Right lobe of liver (tissue), 4 donors: Measurements from ENCODE around the gene APOBEC3G.

Experiments used
- POLR2A ChIP-seq: fragments of 450-650 bp; IDR thresholded peaks from one replicate; pipeline ENCODE4 v1.6.1; 2017; ENCODE audit warnings: antibody characterized with exemption, mild to moderate bottlenecking
- TF ChIP-seq, protein P1 (sequence below), 4 donors: fragments of 200-600 bp in 3 of 4; fragments of 450-650 bp in 1 of 4; IDR thresholded peaks; one replicate each; pipeline versions ENCODE4 v1.5.1 to v1.8.0; 2016 to 2022; ENCODE audit warnings: antibody characterized with exemption in 4 of 4, mild to moderate bottlenecking in 2 of 4
- donor health status: DM: no; HTN: no; CAD: no.
- donor health status: DM: no; HTN: no; CAD: no.
- donor health status: DM: no; HTN: yes; CAD: no.

DNA sequence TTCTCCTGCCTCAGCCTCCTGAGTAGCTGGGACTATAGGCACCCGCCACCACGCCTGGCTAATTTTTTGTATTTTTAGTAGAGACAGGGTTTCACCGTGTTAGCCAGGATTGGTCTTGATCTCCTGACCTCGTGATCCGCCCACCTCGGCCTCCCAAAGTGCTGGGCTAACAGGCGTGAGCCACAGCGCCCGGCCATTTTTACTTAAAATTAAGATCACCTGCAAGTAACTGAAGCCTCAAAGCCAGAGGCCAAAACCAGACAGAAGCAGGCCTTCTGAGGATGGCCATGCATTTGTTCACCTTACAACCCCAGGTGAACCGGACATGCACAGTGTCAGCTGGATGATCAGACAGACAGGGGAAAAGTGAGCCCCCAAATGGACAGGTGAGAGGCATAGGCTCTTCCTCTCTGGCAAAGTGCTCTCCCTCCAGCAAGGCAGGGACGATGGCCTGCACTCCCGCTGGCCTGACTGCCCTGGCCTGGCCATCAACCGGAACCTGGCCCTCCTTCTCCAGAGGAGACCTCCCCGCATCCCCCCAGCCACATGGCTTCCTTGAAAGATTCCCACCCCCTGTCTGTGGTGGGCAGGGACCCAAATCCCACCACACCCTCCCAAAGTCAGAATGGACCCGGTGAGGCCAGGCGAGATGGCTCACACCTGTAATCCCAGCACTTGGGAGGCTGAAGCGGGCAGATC is 45.8 kb downstream of the APOBEC3G start:
- TF ChIP-seq, protein P1, sequence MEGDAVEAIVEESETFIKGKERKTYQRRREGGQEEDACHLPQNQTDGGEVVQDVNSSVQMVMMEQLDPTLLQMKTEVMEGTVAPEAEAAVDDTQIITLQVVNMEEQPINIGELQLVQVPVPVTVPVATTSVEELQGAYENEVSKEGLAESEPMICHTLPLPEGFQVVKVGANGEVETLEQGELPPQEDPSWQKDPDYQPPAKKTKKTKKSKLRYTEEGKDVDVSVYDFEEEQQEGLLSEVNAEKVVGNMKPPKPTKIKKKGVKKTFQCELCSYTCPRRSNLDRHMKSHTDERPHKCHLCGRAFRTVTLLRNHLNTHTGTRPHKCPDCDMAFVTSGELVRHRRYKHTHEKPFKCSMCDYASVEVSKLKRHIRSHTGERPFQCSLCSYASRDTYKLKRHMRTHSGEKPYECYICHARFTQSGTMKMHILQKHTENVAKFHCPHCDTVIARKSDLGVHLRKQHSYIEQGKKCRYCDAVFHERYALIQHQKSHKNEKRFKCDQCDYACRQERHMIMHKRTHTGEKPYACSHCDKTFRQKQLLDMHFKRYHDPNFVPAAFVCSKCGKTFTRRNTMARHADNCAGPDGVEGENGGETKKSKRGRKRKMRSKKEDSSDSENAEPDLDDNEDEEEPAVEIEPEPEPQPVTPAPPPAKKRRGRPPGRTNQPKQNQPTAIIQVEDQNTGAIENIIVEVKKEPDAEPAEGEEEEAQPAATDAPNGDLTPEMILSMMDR (IDR thresholded peaks at IDR 0.05): no peak
- no peak for TF ChIP-seq POLR2A
